Measurements from ENCODE around the gene THSD7A. TPM values are rescaled to one million over a fixed set of nuclear protein-coding genes. Genes with fewer than 3 reads are reported as not detected.

Gene THSD7A
- total RNA-seq, 1 experiment from 2014 or later = not detected

DNA sequence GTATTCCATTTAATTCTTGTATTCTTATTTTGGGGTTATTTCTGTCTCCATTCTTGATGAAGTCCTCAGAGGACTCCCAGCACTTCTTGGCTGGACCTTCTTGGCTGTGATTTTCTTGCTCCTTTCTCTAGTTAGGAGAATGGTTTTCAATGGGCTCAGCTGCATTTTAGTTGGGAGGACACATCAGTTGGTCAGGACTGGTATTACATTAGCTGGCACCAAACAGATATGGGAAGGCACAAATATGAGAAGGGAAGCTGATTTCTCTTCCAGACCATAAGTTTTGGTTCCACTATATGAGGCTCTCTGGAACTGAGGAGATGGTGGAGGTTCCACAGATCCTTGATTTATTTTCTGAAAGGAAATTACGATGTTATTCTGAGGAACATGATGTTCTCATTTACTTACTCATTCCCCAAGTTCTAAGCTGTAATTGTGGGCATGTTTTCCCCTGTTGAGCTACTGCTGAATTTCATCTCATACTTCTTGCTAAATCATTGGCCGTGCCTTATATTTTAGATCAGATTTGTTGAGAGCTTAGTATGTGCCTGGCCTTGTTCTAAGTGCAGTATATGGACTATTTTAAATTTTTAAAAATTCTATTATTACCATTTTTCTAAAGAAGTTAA is 261.0 kb downstream of the THSD7A start:
- Histone ChIP-seq H3K79me2 (ENCODE audit: low read length) (no peaks in the 10 kb centered on the region), H3K4me2 (ENCODE audit: low read depth, low read length, poor library complexity, severe bottlenecking) (no peak overlapping the region), H3K4me3 (ENCODE audit: low read length) (no peak overlapping the region), H4K20me1 (ENCODE audit: insufficient read depth, low read depth, low read length) (no peaks in the 10 kb centered on the region), H3K4me1 (ENCODE audit: low read length) (no peaks in the 10 kb centered on the region), H2AFZ (ENCODE audit: low read length) (no peak overlapping the region), H3K27me3 (ENCODE audit: low read length) (no peaks in the 10 kb centered on the region), H3K9me2 (replicated peaks; ENCODE audit: insufficient read depth, low read length) (no peaks in the 10 kb centered on the region), H3K36me3 (ENCODE audit: insufficient read depth, low read length) (no peaks in the 10 kb centered on the region), H3K9ac (ENCODE audit: low read length) (no peak overlapping the region), H3K27ac (ENCODE audit: low read length) (no peak overlapping the region), H3K9me3 (ENCODE audit: low read length) (no peaks in the 10 kb centered on the region)
- no peak for DNase-seq

DNA sequence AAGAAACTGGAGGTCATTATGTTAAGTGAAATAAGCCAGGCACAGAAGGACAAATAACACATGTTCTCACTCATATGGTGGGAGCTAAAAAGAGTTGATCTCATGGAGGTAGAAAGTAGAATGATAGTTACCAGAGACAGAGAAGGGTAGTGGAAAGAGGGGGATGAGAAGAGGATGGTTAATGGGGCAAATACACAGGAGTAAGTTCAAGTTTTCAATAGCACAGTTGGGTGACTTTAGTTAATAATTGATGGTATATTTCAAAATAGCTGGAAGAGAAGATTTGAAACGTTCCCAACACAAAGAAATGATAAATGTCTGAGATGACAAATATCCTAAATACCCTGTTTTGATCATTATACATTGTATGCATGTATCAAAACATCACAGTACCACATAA is 261.8 kb downstream of the THSD7A start:
- DNase-seq = no peak
- no peaks in the 10 kb centered on the region for H3K9me2 ChIP-seq (replicated peaks; ENCODE audit: insufficient read depth, low read length)
- no peak overlapping the region for H3K27ac ChIP-seq (ENCODE audit: low read length)
- H3K27me3 ChIP-seq (ENCODE audit: low read length) = no peaks in the 10 kb centered on the region
- H3K4me1 ChIP-seq (ENCODE audit: low read length) = no peaks in the 10 kb centered on the region
- H2AFZ ChIP-seq (ENCODE audit: low read length) = no peak overlapping the region
- H3K79me2 ChIP-seq (ENCODE audit: low read length) = no peaks in the 10 kb centered on the region
- no peaks in the 10 kb centered on the region for H4K20me1 ChIP-seq (ENCODE audit: insufficient read depth, low read depth, low read length)
- no peak overlapping the region for H3K4me3 ChIP-seq (ENCODE audit: low read length)
- no peaks in the 10 kb centered on the region for H3K9me3 ChIP-seq (ENCODE audit: low read length)
- H3K4me2 ChIP-seq (ENCODE audit: low read depth, low read length, poor library complexity, severe bottlenecking) = no peak overlapping the region
- H3K36me3 ChIP-seq (ENCODE audit: insufficient read depth, low read length) = no peaks in the 10 kb centered on the region
- H3K9ac ChIP-seq (ENCODE audit: low read length) = no peak overlapping the region

DNA sequence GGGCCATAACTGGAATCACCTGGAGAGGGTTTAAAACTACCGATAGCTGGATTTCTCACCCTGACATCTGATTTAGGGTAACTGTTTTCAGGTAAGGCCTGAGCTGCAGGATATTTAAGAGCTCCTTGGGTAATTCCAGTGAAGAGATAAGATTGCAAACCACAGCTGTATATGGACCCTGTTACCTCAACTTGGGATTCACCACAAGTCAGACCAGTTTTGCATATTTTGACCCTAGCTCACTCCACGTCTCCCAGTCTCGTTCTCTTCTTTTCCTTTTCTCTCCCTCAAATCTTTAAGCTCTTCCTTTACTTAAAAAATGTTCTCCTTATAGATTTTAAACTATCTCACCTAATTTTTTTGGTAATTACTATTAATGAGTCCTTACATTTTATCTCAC is 264.4 kb downstream of the THSD7A start:
- DNase-seq = no peak
- H4K20me1 ChIP-seq (ENCODE audit: insufficient read depth, low read depth, low read length) = no peaks in the 10 kb centered on the region
- H3K36me3 ChIP-seq (ENCODE audit: insufficient read depth, low read length) = no peaks in the 10 kb centered on the region
- H3K4me1 ChIP-seq (ENCODE audit: low read length) = no peaks in the 10 kb centered on the region
- no peaks in the 10 kb centered on the region for H3K9me2 ChIP-seq (replicated peaks; ENCODE audit: insufficient read depth, low read length)
- H3K4me2 ChIP-seq (ENCODE audit: low read depth, low read length, poor library complexity, severe bottlenecking) = no peak overlapping the region
- no peaks in the 10 kb centered on the region for H3K79me2 ChIP-seq (ENCODE audit: low read length)
- no peak overlapping the region for H2AFZ ChIP-seq (ENCODE audit: low read length)
- H3K27ac ChIP-seq (ENCODE audit: low read length) = no peak overlapping the region
- H3K9ac ChIP-seq (ENCODE audit: low read length) = no peak overlapping the region
- no peak overlapping the region for H3K4me3 ChIP-seq (ENCODE audit: low read length)
- no peaks in the 10 kb centered on the region for H3K9me3 ChIP-seq (ENCODE audit: low read length)
- no peaks in the 10 kb centered on the region for H3K27me3 ChIP-seq (ENCODE audit: low read length)

DNA sequence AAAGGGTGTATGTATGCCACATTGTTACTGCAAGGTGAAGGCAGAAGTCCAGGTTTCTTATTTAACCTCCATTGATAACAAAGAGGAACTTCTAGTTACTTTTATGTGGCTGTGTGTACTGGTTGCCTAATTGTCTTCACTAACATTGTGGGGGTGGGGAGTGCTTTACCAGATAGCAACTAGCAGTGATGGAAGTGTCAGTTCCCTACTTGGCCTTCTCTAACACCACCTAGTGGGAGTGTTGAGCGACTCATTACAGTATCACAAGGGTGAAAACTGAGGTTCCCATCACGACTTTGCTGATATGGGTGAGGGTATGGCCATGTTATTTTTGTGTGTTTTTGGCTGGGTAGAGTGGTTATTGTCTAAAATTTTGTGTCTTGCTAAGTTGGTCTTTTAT is 274.4 kb downstream of the THSD7A start:
- no peaks in the 10 kb centered on the region for H3K27me3 ChIP-seq (ENCODE audit: low read length)
- DNase-seq = peak; percentile 76
- no peak overlapping the region for H2AFZ ChIP-seq (ENCODE audit: low read length)
- no peak overlapping the region for H3K4me3 ChIP-seq (ENCODE audit: low read length)
- H3K9me2 ChIP-seq (replicated peaks; ENCODE audit: insufficient read depth, low read length) = no peaks in the 10 kb centered on the region
- no peaks in the 10 kb centered on the region for H3K9me3 ChIP-seq (ENCODE audit: low read length)
- no peaks in the 10 kb centered on the region for H3K36me3 ChIP-seq (ENCODE audit: insufficient read depth, low read length)
- no peaks in the 10 kb centered on the region for H4K20me1 ChIP-seq (ENCODE audit: insufficient read depth, low read depth, low read length)
- no peaks in the 10 kb centered on the region for H3K4me1 ChIP-seq (ENCODE audit: low read length)
- no peak overlapping the region for H3K27ac ChIP-seq (ENCODE audit: low read length)
- H3K9ac ChIP-seq (ENCODE audit: low read length) = no peak overlapping the region
- no peak overlapping the region for H3K4me2 ChIP-seq (ENCODE audit: low read depth, low read length, poor library complexity, severe bottlenecking)
- no peaks in the 10 kb centered on the region for H3K79me2 ChIP-seq (ENCODE audit: low read length)

DNA sequence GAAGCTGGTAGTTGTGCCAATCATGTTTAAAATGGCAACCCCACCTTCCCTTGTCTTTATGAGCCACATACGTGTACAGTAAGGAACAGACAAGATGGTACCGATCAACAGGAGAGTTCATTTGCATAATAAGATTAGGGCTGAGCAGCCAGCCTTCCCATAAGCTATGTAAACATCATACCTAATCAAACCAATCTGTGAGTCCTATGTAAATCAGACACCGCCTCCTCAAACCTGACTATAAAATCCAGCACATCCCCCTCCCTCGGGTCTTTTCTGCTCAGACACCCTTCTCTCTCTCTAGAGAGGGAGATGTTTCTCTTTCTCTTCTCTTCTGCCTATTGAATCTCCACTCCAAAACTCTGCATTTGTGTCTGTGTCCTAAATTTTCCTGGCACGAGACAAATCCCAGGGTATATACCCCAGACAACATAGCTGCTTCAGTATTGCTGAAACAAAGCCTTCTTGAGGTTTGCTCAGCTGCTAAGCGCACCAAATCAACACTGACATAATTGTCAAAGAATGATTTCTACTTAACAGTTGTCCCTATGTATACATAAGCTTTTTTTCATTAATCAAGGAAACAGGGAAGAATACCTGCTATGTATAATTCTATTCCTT is 279.2 kb downstream of the THSD7A start:
- no peak overlapping the region for H3K27ac ChIP-seq (ENCODE audit: low read length)
- H3K4me1 ChIP-seq (ENCODE audit: low read length) = no peaks in the 10 kb centered on the region
- H2AFZ ChIP-seq (ENCODE audit: low read length) = no peak overlapping the region
- no peaks in the 10 kb centered on the region for H3K9me3 ChIP-seq (ENCODE audit: low read length)
- no peaks in the 10 kb centered on the region for H4K20me1 ChIP-seq (ENCODE audit: insufficient read depth, low read depth, low read length)
- no peak overlapping the region for H3K4me2 ChIP-seq (ENCODE audit: low read depth, low read length, poor library complexity, severe bottlenecking)
- H3K9me2 ChIP-seq (replicated peaks; ENCODE audit: insufficient read depth, low read length) = no peaks in the 10 kb centered on the region
- H3K9ac ChIP-seq (ENCODE audit: low read length) = no peak overlapping the region
- H3K27me3 ChIP-seq (ENCODE audit: low read length) = no peaks in the 10 kb centered on the region
- no peaks in the 10 kb centered on the region for H3K36me3 ChIP-seq (ENCODE audit: insufficient read depth, low read length)
- no peak overlapping the region for H3K4me3 ChIP-seq (ENCODE audit: low read length)
- H3K79me2 ChIP-seq (ENCODE audit: low read length) = no peaks in the 10 kb centered on the region
- no peak for DNase-seq

DNA sequence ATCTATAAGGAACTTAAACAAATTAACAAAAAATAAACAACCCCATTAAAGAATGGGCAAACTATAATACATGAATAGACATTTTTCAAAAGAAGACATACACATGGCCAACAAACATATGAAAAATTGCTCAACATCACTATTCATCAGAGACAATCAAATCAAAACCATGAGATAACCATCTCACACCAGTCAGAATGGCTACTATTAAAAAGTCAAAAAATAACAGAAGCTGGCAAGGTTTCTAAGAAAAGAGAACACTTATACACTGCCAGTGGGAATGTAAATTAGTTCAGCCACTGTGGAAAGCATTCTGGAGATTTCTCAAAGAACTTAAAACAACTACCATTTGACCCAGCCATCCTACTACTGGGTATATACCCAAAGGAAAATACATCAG is 280.5 kb downstream of the THSD7A start:
- H4K20me1 ChIP-seq (ENCODE audit: insufficient read depth, low read depth, low read length) = no peaks in the 10 kb centered on the region
- H3K4me2 ChIP-seq (ENCODE audit: low read depth, low read length, poor library complexity, severe bottlenecking) = no peak overlapping the region

DNA sequence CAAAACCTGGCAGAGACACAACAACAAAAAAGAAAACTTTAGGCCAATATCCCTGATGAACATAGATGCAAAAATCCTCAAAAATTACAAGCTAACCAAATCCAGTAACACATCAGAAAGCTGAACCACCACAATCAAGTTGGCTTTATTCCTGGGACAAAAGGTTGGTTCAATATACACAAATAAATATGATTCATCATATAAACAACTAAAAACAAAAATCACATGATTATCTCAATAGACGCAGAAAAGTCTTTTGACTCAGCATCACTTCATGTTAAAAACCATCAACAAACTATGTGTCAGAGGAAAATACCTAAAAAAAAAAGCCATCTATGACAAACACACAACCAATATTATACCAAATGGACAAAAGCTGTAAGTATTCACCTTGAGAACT is 283.5 kb downstream of the THSD7A start:
- Histone ChIP-seq H4K20me1 (ENCODE audit: insufficient read depth, low read depth, low read length) (no peaks in the 10 kb centered on the region), H3K27me3 (ENCODE audit: low read length) (no peaks in the 10 kb centered on the region), H2AFZ (ENCODE audit: low read length) (no peak overlapping the region), H3K9me2 (replicated peaks; ENCODE audit: insufficient read depth, low read length) (no peaks in the 10 kb centered on the region), H3K9me3 (ENCODE audit: low read length) (no peaks in the 10 kb centered on the region), H3K9ac (ENCODE audit: low read length) (no peak overlapping the region), H3K4me2 (ENCODE audit: low read depth, low read length, poor library complexity, severe bottlenecking) (no peak overlapping the region), H3K36me3 (ENCODE audit: insufficient read depth, low read length) (no peaks in the 10 kb centered on the region), H3K4me3 (ENCODE audit: low read length) (no peak overlapping the region), H3K79me2 (ENCODE audit: low read length) (no peaks in the 10 kb centered on the region), H3K4me1 (ENCODE audit: low read length) (peaks cover 3% of the 10 kb centered on the region; the same call in 1 of the 2 replicates), H3K27ac (ENCODE audit: low read length) (no peak overlapping the region)
- DNase-seq = no peak

More for the DNA sequence above, 280.5 kb downstream of the THSD7A start:
- Histone ChIP-seq H3K9me3 (ENCODE audit: low read length) (no peaks in the 10 kb centered on the region), H3K4me1 (ENCODE audit: low read length) (peaks cover under 1% of the 10 kb centered on the region; the same call in 1 of the 2 replicates), H3K36me3 (ENCODE audit: insufficient read depth, low read length) (no peaks in the 10 kb centered on the region), H3K27me3 (ENCODE audit: low read length) (no peaks in the 10 kb centered on the region), H3K79me2 (ENCODE audit: low read length) (no peaks in the 10 kb centered on the region), H3K4me3 (ENCODE audit: low read length) (no peak overlapping the region), H3K27ac (ENCODE audit: low read length) (no peak overlapping the region), H2AFZ (ENCODE audit: low read length) (no peak overlapping the region), H3K9me2 (replicated peaks; ENCODE audit: insufficient read depth, low read length) (no peaks in the 10 kb centered on the region), H3K9ac (ENCODE audit: low read length) (no peak overlapping the region)
- DNase-seq = no peak

DNA sequence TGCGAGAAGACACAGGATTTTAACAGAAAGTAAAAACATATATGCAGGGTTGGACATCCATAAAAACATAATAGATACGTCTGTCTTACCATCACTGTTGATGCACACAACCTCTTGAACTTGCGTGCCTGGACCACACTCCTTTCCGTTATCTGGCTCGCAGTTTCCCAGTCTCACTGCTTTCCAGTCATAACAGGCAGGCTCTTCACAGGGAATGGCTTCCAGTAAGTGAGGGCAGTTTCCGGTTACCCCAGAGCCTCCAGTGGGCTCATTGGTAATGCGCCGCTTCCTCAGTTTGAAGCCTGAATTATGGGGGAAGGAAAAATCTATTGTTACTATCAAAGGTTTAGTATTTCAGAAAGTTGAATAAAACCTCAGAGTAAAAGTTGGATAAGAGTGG is 290.7 kb downstream of the THSD7A start:
- H4K20me1 ChIP-seq (ENCODE audit: insufficient read depth, low read depth, low read length) = no peaks in the 10 kb centered on the region
- peaks cover 4% of the 10 kb centered on the region; the same call in 1 of the 2 replicates for H3K4me1 ChIP-seq (ENCODE audit: low read length)
- no peaks in the 10 kb centered on the region for H3K27me3 ChIP-seq (ENCODE audit: low read length)
- H3K9ac ChIP-seq (ENCODE audit: low read length) = no peak overlapping the region
- DNase-seq = no peak
- H3K4me3 ChIP-seq (ENCODE audit: low read length) = no peak overlapping the region
- no peak overlapping the region for H2AFZ ChIP-seq (ENCODE audit: low read length)
- no peaks in the 10 kb centered on the region for H3K9me3 ChIP-seq (ENCODE audit: low read length)
- no peak overlapping the region for H3K27ac ChIP-seq (ENCODE audit: low read length)
- no peaks in the 10 kb centered on the region for H3K36me3 ChIP-seq (ENCODE audit: insufficient read depth, low read length)
- H3K4me2 ChIP-seq (ENCODE audit: low read depth, low read length, poor library complexity, severe bottlenecking) = no peak overlapping the region
- H3K9me2 ChIP-seq (replicated peaks; ENCODE audit: insufficient read depth, low read length) = no peaks in the 10 kb centered on the region
- H3K79me2 ChIP-seq (ENCODE audit: low read length) = no peaks in the 10 kb centered on the region
